GM21423 (cell line): ENCODE measurements around the gene MPO.

Experiments
- ATAC-seq: cut with Tn5 transposase; IDR thresholded peaks from one replicate; pipeline ENCODE4 v1.9.1; 2021; ENCODE audit warnings: mild to moderate bottlenecking, moderate library complexity; ENCODE audit not compliant: unreplicated experiment

Gene MPO

GRCh38 chr17:58307468-58308172 is 26.9 kb upstream of the MPO start:
- ATAC-seq: no peak

GRCh38 chr17:58306131-58306951 is 25.6 kb upstream of the MPO start:
- no peak for ATAC-seq

GRCh38 chr17:58305626-58306025 is 24.9 kb upstream of the MPO start:
- no peak for ATAC-seq

GRCh38 chr17:58304750-58305486 is 24.2 kb upstream of the MPO start:
- no peak for ATAC-seq

GRCh38 chr17:58303971-58304749 is 23.4 kb upstream of the MPO start:
- no peak for ATAC-seq

- ATAC-seq: no peak
Measured at GRCh38 chr17:58302919-58303585, 22.3 kb upstream of the MPO start.

GRCh38 chr17:58302171-58302918 is 21.6 kb upstream of the MPO start:
- no peak for ATAC-seq

- ATAC-seq: no peak
Measured at GRCh38 chr17:58301504-58302150, 20.9 kb upstream of the MPO start.

- no peak for ATAC-seq
Measured at GRCh38 chr17:58300336-58300735, 19.6 kb upstream of the MPO start.

GRCh38 chr17:58294034-58294433 is 13.3 kb upstream of the MPO start:
- no peak for ATAC-seq

GRCh38 chr17:58291246-58291645 is 10.5 kb upstream of the MPO start:
- no peak for ATAC-seq

GRCh38 chr17:58289869-58290268 is 9.1 kb upstream of the MPO start:
- no peak for ATAC-seq

GRCh38 chr17:58285422-58285810 is 4.7 kb upstream of the MPO start:
- no peak for ATAC-seq

GRCh38 chr17:58284613-58285421 is 4.1 kb upstream of the MPO start:
- ATAC-seq: no peak

GRCh38 chr17:58283674-58284612 is 3.2 kb upstream of the MPO start:
- ATAC-seq: no peak

GRCh38 chr17:58282442-58282841 is 1.7 kb upstream of the MPO start:
- no peak for ATAC-seq

GRCh38 chr17:58281511-58282011 is 826 bp upstream of the MPO start:
- no peak for ATAC-seq
